HCT116 (cell line): ENCODE measurements around the gene LGR6. TPM values are rescaled to one million over a fixed set of nuclear protein-coding genes. Genes with fewer than 3 reads are reported as not detected.

Experiments used
- ATAC-seq: fragments of 200-7000 bp; cut with Tn5 transposase; 2 replicates; pipeline ENCODE4 v1.9.1; 2020; ENCODE audit warnings: mild to moderate bottlenecking, moderate library complexity
- BruUV-seq: library from RNA; stranded (reverse); fragments of 400-500 nt; replicated peaks from 2 replicates; lab custom pipeline; 2021; lab: Mats Ljungman, UMichigan
- CTCF ChIA-PET: fragments of 300-600 bp; sonication (Branson Sonifier 250); formaldehyde crosslinking; loops from one replicate; lab custom pipeline; 2021; ENCODE audit warnings: antibody characterized with exemption; lab: Charles Lee
- POLR2A ChIA-PET: fragments of 300-600, 350-600 bp; sonication (Branson Sonifier 250); formaldehyde crosslinking; loops from one replicate; lab custom pipeline; 2021; ENCODE audit warnings: antibody characterized with exemption; lab: Charles Lee
- RAD21 ChIA-PET, 2 experiments: fragments of 300-600 bp; sonication (Branson Sonifier 250); formaldehyde crosslinking; loops; one replicate each; lab custom pipeline; 2023; ENCODE audit warnings: low total read pairs in 2 of 2; ENCODE audit not compliant: uncharacterized antibody in 2 of 2, unreplicated experiment in 2 of 2, low non-redundant PET in 1 of 2; lab: Charles Lee
- DNase-seq: peaks from one replicate; pipeline ENCODE4 v3.0.0-alpha.2; 2010; ENCODE audit warnings: low read depth, low spot score
- H2AFZ ChIP-seq: fragments of 200-600 bp; shearing (Covaris generic), sonication (generic); 2 replicates; pipeline ENCODE4 v1.6.1; 2017; ENCODE audit warnings: low read depth, mixed run types, mixed read lengths, antibody characterized with exemption, low read length; ENCODE audit not compliant: poor library complexity, severe bottlenecking
- H3K27ac ChIP-seq: 2 replicates; pipeline ENCODE4 v1.5.1; 2012; ENCODE audit warnings: low read depth, low read length
- H3K27me3 ChIP-seq: fragments of 200-600 bp; sonication (generic); 2 replicates; pipeline ENCODE4 v1.6.1; 2016; ENCODE audit warnings: mixed run types, low read length, mixed read lengths; ENCODE audit not compliant: insufficient read depth
- H3K36me3 ChIP-seq, 2 experiments: fragments of 200-500 bp in 1 of 2; fragments of 200-600 bp in 1 of 2; sonication (Bioruptor generic) in 1 of 2; sonication (generic) in 1 of 2; 2 replicates each; pipeline versions ENCODE4 v1.5.1 to v1.6.1; 2014 to 2016; ENCODE audit warnings: low read length in 2 of 2, inconsistent platforms in 1 of 2, mixed read lengths in 1 of 2, mixed run types in 1 of 2; ENCODE audit not compliant: insufficient read depth in 2 of 2, control insufficient read depth in 1 of 2
- H3K4me1 ChIP-seq, 2 experiments: fragments of 200-600 bp in 1 of 2; sonication (generic) in 1 of 2; 2 replicates each; pipeline versions ENCODE4 v1.5.1 to v1.6.1; 2012 to 2017; ENCODE audit warnings: low read length in 2 of 2, inconsistent platforms in 1 of 2, mild to moderate bottlenecking in 1 of 2, mixed read lengths in 1 of 2, mixed run types in 1 of 2, moderate library complexity in 1 of 2; ENCODE audit not compliant: insufficient read depth in 2 of 2, control insufficient read depth in 1 of 2
- H3K4me2 ChIP-seq: fragments of 200-600 bp; sonication (generic); 2 replicates; pipeline ENCODE4 v1.6.1; 2017; ENCODE audit warnings: mixed run types, low read length, mixed read lengths
- H3K4me3 ChIP-seq, 2 experiments: fragments of 200-600 bp in 1 of 2; sonication (generic) in 1 of 2; replicated peaks in 1 of 2; 2 replicates each; pipeline ENCODE4 v1.5.1; 2011 to 2016; ENCODE audit warnings: low read length in 2 of 2, control low read depth in 1 of 2, low read depth in 1 of 2, mild to moderate bottlenecking in 1 of 2, mixed read lengths in 1 of 2, mixed run types in 1 of 2
- H3K79me2 ChIP-seq: fragments of 200-600 bp; sonication (generic); 2 replicates; pipeline ENCODE4 v1.6.1; 2017; ENCODE audit warnings: mild to moderate bottlenecking, mixed run types, low read length, moderate library complexity, mixed read lengths; ENCODE audit not compliant: insufficient read depth
- H3K9ac ChIP-seq: fragments of 200-600 bp; sonication (generic); 2 replicates; pipeline ENCODE4 v1.6.1; 2016; ENCODE audit warnings: low read length, mixed read lengths
- H3K9me2 ChIP-seq: fragments of 200-600 bp; sonication (generic), shearing (Covaris generic); 2 replicates; pipeline ENCODE4 v1.6.1; 2017; ENCODE audit warnings: mixed run types, mild to moderate bottlenecking, moderate library complexity; ENCODE audit not compliant: insufficient read depth
- H3K9me3 ChIP-seq, 2 experiments: fragments of 200-500 bp in 1 of 2; fragments of 200-600 bp in 1 of 2; sonication (Bioruptor generic) in 1 of 2; sonication (generic) in 1 of 2; 2 replicates each; pipeline ENCODE4 v1.6.1; 2014 to 2017; ENCODE audit warnings: low read length in 2 of 2, mixed read lengths in 2 of 2, inconsistent platforms in 1 of 2, low read depth in 1 of 2, mild to moderate bottlenecking in 1 of 2, mixed run types in 1 of 2, moderate library complexity in 1 of 2; ENCODE audit not compliant: control insufficient read depth in 1 of 2, insufficient read depth in 1 of 2
- H4K20me1 ChIP-seq: fragments of 200-600 bp; sonication (generic), shearing (Covaris generic); 2 replicates; pipeline ENCODE4 v1.6.1; 2017; ENCODE audit warnings: mixed run types, mild to moderate bottlenecking, moderate library complexity; ENCODE audit not compliant: insufficient read depth
- EZH2phosphoT487 ChIP-seq: fragments of 200-600 bp; IDR thresholded peaks from 2 replicates; pipeline ENCODE4 v1.6.1; 2018; ENCODE audit warnings: antibody characterized with exemption, borderline replicate concordance
- POLR2A ChIP-seq: IDR thresholded peaks from 2 replicates; pipeline ENCODE4 v1.7.0; 2011; ENCODE audit warnings: borderline replicate concordance; ENCODE audit not compliant: insufficient read depth, insufficient read length; ENCODE audit errors: extremely low read depth
- POLR2AphosphoS5 ChIP-seq: IDR thresholded peaks from 2 replicates; pipeline ENCODE4 v1.6.1; 2011; ENCODE audit warnings: mild to moderate bottlenecking, low read depth, low read length, moderate library complexity
- RAD21 ChIP-seq: IDR thresholded peaks from 2 replicates; pipeline ENCODE4 v1.6.1; 2012; ENCODE audit warnings: low read depth, mild to moderate bottlenecking
- SRF ChIP-seq: IDR thresholded peaks from 2 replicates; pipeline ENCODE4 v1.6.1; 2012; ENCODE audit warnings: low read depth
- YY1 ChIP-seq: IDR thresholded peaks from 2 replicates; pipeline ENCODE4 v1.6.1; 2011; ENCODE audit warnings: low read length, low read depth, moderate library complexity, mild to moderate bottlenecking; ENCODE audit not compliant: insufficient replicate concordance; ENCODE audit errors: extremely low read depth
- ZFX ChIP-seq: fragments of 450-650 bp; IDR thresholded peaks from 2 replicates; pipeline ENCODE4 v1.6.1; 2017
- ZNF274 ChIP-seq: fragments of 200-500 bp; sonication (Bioruptor generic); IDR thresholded peaks from 2 replicates; pipeline ENCODE4 v1.6.1; 2014; ENCODE audit warnings: mild to moderate bottlenecking, low read depth, low read length, inconsistent platforms
- intact Hi-C: fragments of 100-400 bp; cut with micrococcal nuclease; formaldehyde crosslinking; loops from 2 replicates; pipeline ENCODE4 v1.10.0; 2022
- total RNA-seq: library from RNA; stranded (reverse); gene quantifications from one replicate; pipeline ENCODE4 v1.2.1, GENCODE V29; 2021; ENCODE audit not compliant: unreplicated experiment
- TF ChIP-seq, protein P1 (sequence below), 3 experiments: fragments of 200-600 bp in 1 of 3; sonication (generic) in 1 of 3; IDR thresholded peaks in 2 of 3; conservative IDR thresholded peaks in 1 of 3; 2 replicates each; pipeline ENCODE4 v1.5.1; 2012 to 2017; ENCODE audit warnings: low read depth in 2 of 3, low read length in 2 of 3, antibody characterized with exemption in 1 of 3, borderline replicate concordance in 1 of 3, control low read depth in 1 of 3, mild to moderate bottlenecking in 1 of 3, mixed read lengths in 1 of 3, mixed run types in 1 of 3, moderate library complexity in 1 of 3; ENCODE audit not compliant: insufficient read depth in 1 of 3
- TF ChIP-seq, protein P2 (sequence below): IDR thresholded peaks from 2 replicates; pipeline ENCODE4 v1.6.1; 2012; ENCODE audit warnings: low read depth

LGR6 gene
- total RNA-seq, 1 experiment from 2014 or later: 0.20 TPM

- ATAC-seq (peak; percentile 90), DNase-seq (peak; percentile 88)
- Histone ChIP-seq H3K9me3 (no peaks in the 10 kb centered on the region), H4K20me1 (no peaks in the 10 kb centered on the region), H3K9me2 (no peaks in the 10 kb centered on the region), H3K9ac (no peak overlapping the region), H3K4me3 (no peak overlapping the region), H2AFZ (peak overlapping the region; percentile 74), H3K4me2 (peak overlapping the region; percentile 37), H3K27me3 (no peaks in the 10 kb centered on the region), H3K79me2 (no peaks in the 10 kb centered on the region), H3K36me3 (no peaks in the 10 kb centered on the region), H3K4me1 (peaks cover 0 to 11% of the 10 kb centered on the region in 2 experiments; a peak in 3 of 4 replicates)
- RAD21 ChIA-PET: no interaction called here
- POLR2A ChIA-PET: no interaction called here
- CTCF ChIA-PET: interaction anchor here (1.0 to 2.4 kb wide), 2 partner anchors 8 to 535 kb away, joined by 3 to 9 read pairs; no protein-coding TSS in a partner anchor
- intact Hi-C loops: loop anchor here (1.0 to 10.0 kb wide), 3 partner anchors 130 to 534 kb away; no protein-coding TSS in a partner anchor
- no TSS peak for BruUV-seq
- TF ChIP-seq ZNF274 (no peak), RAD21 (peak; percentile 79), SRF (no peak), POLR2A (no peak), EZH2phosphoT487 (no peak), POLR2AphosphoS5 (0 out of 2 replicates have a peak, but pooled peaks have one; percentile 17), YY1 (peak; percentile 63), ZFX (no peak)
- TF ChIP-seq, protein P1, sequence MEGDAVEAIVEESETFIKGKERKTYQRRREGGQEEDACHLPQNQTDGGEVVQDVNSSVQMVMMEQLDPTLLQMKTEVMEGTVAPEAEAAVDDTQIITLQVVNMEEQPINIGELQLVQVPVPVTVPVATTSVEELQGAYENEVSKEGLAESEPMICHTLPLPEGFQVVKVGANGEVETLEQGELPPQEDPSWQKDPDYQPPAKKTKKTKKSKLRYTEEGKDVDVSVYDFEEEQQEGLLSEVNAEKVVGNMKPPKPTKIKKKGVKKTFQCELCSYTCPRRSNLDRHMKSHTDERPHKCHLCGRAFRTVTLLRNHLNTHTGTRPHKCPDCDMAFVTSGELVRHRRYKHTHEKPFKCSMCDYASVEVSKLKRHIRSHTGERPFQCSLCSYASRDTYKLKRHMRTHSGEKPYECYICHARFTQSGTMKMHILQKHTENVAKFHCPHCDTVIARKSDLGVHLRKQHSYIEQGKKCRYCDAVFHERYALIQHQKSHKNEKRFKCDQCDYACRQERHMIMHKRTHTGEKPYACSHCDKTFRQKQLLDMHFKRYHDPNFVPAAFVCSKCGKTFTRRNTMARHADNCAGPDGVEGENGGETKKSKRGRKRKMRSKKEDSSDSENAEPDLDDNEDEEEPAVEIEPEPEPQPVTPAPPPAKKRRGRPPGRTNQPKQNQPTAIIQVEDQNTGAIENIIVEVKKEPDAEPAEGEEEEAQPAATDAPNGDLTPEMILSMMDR (IDR thresholded peaks at IDR 0.05 in 2 of 3, conservative IDR thresholded peaks at IDR 0.05 in 1 of 3; ENCODE audit: borderline replicate concordance in 1 of 3, insufficient read depth in 1 of 3, low read depth in 2 of 3, low read length in 2 of 3): peak; percentile 88 to 96 (median 90)
- TF ChIP-seq, protein P2, sequence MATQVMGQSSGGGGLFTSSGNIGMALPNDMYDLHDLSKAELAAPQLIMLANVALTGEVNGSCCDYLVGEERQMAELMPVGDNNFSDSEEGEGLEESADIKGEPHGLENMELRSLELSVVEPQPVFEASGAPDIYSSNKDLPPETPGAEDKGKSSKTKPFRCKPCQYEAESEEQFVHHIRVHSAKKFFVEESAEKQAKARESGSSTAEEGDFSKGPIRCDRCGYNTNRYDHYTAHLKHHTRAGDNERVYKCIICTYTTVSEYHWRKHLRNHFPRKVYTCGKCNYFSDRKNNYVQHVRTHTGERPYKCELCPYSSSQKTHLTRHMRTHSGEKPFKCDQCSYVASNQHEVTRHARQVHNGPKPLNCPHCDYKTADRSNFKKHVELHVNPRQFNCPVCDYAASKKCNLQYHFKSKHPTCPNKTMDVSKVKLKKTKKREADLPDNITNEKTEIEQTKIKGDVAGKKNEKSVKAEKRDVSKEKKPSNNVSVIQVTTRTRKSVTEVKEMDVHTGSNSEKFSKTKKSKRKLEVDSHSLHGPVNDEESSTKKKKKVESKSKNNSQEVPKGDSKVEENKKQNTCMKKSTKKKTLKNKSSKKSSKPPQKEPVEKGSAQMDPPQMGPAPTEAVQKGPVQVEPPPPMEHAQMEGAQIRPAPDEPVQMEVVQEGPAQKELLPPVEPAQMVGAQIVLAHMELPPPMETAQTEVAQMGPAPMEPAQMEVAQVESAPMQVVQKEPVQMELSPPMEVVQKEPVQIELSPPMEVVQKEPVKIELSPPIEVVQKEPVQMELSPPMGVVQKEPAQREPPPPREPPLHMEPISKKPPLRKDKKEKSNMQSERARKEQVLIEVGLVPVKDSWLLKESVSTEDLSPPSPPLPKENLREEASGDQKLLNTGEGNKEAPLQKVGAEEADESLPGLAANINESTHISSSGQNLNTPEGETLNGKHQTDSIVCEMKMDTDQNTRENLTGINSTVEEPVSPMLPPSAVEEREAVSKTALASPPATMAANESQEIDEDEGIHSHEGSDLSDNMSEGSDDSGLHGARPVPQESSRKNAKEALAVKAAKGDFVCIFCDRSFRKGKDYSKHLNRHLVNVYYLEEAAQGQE: no peak
- TF ChIP-seq, all 23 proteins: peak for 4
- H3K27ac ChIP-seq: no peak overlapping the region
Measured at GRCh38 chr1:202184750-202185460, 8.7 kb upstream of the LGR6 start.
